ENCODE results near the gene MAPK8IP2.

The MAPK8IP2 gene

DNA sequence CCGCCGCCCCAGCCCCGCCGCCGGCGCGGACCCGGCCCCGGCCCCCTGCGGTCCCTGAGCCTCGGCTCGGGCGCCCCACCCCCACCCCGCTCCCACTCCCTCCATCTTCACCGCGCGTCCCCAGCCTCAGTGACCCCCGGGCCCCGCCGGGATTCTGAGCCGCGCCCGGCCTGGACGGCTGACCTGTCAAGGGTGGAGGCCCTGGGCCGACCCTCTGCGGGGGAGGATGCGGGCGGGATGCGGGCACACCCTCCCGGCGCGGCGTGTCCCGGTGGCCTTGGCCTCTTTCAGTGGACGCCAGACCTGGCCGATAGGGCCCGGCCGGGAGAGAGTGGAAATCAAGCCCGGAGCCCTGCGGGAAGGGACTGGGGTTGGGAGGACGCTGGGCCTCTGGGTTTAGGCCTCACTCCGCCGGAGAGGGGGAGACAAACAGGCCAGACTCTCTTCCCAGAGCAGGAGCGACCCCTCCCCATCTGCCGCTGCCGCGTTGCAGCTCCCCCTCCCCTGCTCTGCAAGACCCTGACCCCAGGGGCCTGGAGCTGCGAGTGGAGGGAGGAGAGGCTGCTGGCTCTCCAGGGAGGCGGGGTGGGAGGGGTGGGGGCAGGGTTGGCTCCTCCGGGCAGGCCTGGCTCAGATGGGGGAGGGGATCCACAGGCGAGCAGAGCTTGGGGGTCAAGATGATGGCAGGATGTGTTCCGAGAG lies 525 bp downstream of the MAPK8IP2 start:
- TF ChIP-seq FOXP2 (optimal IDR thresholded peaks at IDR 0.05; ENCODE audit: borderline replicate concordance, extremely low read depth, extremely low read length, insufficient read depth) (no peak), POLR2AphosphoS5 (IDR thresholded peaks at IDR 0.05; ENCODE audit: low read depth, low read length) (no peak), SIN3A (IDR thresholded peaks at IDR 0.05; ENCODE audit: borderline replicate concordance, insufficient read depth, low read length) (no peak)

DNA sequence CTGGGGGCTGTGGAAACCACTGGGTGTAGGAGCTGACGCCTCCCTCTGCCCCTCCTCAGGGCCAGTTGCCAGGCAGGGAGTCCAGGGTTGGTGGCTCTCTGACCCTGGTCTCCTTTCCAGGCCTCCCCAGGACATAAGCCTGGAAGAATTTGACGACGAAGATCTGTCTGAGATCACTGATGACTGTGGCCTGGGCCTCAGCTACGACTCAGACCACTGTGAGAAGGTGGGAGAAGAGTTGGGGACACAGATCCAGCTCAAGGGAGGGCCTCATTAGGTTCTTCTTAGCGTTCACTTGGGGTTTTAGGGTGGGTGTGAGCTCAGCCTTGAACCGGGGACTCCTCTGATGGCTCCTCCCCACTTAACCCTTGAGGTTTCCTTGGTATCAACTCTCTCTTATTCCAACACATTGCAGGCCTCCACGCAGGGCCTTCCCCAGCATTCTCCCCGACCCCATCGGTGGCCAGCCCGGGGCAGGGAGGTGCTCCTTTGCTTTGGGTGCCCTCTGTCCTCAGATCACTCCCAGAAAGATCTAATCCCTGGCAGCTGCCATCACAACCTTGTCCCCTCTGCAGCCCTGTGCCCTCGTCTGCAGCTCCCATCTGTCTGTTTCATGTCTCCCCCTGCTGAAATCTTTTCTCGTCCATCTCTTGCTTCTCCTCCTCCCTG lies 1.2 kb downstream of the MAPK8IP2 start:
- TF ChIP-seq TAF1 (IDR thresholded peaks at IDR 0.05; ENCODE audit: borderline replicate concordance, insufficient read depth, low read length) (no peak), SIN3A (IDR thresholded peaks at IDR 0.05; ENCODE audit: borderline replicate concordance, insufficient read depth, low read length) (no peak), FOXP2 (optimal IDR thresholded peaks at IDR 0.05; ENCODE audit: borderline replicate concordance, extremely low read depth, extremely low read length, insufficient read depth) (no peak), POLR2AphosphoS5 (IDR thresholded peaks at IDR 0.05; ENCODE audit: low read depth, low read length) (no peak)
- TF ChIP-seq, protein P1, sequence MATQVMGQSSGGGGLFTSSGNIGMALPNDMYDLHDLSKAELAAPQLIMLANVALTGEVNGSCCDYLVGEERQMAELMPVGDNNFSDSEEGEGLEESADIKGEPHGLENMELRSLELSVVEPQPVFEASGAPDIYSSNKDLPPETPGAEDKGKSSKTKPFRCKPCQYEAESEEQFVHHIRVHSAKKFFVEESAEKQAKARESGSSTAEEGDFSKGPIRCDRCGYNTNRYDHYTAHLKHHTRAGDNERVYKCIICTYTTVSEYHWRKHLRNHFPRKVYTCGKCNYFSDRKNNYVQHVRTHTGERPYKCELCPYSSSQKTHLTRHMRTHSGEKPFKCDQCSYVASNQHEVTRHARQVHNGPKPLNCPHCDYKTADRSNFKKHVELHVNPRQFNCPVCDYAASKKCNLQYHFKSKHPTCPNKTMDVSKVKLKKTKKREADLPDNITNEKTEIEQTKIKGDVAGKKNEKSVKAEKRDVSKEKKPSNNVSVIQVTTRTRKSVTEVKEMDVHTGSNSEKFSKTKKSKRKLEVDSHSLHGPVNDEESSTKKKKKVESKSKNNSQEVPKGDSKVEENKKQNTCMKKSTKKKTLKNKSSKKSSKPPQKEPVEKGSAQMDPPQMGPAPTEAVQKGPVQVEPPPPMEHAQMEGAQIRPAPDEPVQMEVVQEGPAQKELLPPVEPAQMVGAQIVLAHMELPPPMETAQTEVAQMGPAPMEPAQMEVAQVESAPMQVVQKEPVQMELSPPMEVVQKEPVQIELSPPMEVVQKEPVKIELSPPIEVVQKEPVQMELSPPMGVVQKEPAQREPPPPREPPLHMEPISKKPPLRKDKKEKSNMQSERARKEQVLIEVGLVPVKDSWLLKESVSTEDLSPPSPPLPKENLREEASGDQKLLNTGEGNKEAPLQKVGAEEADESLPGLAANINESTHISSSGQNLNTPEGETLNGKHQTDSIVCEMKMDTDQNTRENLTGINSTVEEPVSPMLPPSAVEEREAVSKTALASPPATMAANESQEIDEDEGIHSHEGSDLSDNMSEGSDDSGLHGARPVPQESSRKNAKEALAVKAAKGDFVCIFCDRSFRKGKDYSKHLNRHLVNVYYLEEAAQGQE (IDR thresholded peaks at IDR 0.05; ENCODE audit: insufficient read depth in 1 of 2, low read depth in 2 of 2, low read length in 2 of 2): no peak

DNA sequence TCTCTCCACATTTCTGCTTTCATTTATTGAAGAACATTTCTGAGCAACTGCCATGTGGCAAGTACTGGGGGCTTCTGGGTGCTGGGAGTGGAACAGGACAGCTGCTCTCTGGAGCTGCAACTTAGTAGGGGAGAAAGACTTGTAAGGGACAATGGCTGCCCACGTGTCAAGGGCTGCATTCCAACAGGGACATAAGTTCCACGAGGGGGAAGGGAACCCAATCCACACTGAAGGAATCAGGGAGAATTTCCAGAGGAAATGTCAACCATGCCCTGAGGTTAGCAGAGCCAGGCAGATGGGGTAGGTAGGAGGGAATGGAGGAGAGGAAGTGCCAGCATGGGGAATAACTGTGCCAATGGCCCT lies 1.7 kb downstream of the MAPK8IP2 start:
- TF ChIP-seq POLR2AphosphoS5 (IDR thresholded peaks at IDR 0.05; ENCODE audit: low read depth, low read length) (no peak), SIN3A (IDR thresholded peaks at IDR 0.05; ENCODE audit: borderline replicate concordance, insufficient read depth, low read length) (no peak), TAF1 (IDR thresholded peaks at IDR 0.05; ENCODE audit: borderline replicate concordance, insufficient read depth, low read length) (no peak), FOXP2 (optimal IDR thresholded peaks at IDR 0.05; ENCODE audit: borderline replicate concordance, extremely low read depth, extremely low read length, insufficient read depth) (no peak)
- TF ChIP-seq, protein P1 (IDR thresholded peaks at IDR 0.05; ENCODE audit: insufficient read depth in 1 of 2, low read depth in 2 of 2, low read length in 2 of 2): no peak

DNA sequence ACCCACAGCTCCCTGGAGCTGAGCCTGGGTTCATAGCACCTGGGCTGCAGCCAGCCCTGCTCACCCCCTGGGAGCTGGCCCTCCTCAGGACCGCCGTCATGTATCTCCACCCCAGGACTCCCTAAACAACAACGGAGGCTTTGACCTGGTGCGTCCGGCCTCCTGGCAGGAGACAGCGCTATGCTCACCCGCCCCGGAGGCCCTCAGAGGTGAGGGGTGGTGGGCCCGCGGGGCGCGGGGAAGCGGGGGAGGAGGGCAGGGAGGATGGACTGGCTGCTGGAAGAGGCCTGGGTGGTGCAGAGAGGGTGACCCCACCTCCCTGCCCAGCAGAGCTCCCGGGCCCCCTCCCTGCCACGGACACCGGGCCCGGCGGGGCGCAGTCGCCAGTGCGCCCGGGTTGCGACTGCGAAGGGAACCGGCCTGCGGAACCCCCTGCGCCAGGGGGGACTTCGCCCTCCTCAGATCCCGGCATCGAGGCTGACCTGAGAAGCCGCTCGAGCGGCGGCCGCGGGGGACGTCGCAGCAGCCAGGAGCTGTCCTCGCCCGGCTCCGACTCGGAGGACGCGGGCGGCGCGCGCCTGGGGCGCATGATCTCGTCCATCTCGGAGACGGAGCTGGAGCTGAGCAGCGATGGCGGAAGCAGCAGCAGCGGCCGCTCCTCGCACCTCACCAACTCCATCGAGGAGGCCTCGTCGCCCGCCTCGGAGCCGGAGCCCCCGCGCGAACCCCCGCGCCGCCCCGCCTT lies 3.1 kb downstream of the MAPK8IP2 start:
- TF ChIP-seq FOXP2 (optimal IDR thresholded peaks at IDR 0.05; ENCODE audit: borderline replicate concordance, extremely low read depth, extremely low read length, insufficient read depth) (no peak), TAF1 (IDR thresholded peaks at IDR 0.05; ENCODE audit: borderline replicate concordance, insufficient read depth, low read length) (no peak), SIN3A (IDR thresholded peaks at IDR 0.05; ENCODE audit: borderline replicate concordance, insufficient read depth, low read length) (no peak), POLR2AphosphoS5 (IDR thresholded peaks at IDR 0.05; ENCODE audit: low read depth, low read length) (no peak)
- TF ChIP-seq, protein P1 (IDR thresholded peaks at IDR 0.05; ENCODE audit: insufficient read depth in 1 of 2, low read depth in 2 of 2, low read length in 2 of 2): no peak

DNA sequence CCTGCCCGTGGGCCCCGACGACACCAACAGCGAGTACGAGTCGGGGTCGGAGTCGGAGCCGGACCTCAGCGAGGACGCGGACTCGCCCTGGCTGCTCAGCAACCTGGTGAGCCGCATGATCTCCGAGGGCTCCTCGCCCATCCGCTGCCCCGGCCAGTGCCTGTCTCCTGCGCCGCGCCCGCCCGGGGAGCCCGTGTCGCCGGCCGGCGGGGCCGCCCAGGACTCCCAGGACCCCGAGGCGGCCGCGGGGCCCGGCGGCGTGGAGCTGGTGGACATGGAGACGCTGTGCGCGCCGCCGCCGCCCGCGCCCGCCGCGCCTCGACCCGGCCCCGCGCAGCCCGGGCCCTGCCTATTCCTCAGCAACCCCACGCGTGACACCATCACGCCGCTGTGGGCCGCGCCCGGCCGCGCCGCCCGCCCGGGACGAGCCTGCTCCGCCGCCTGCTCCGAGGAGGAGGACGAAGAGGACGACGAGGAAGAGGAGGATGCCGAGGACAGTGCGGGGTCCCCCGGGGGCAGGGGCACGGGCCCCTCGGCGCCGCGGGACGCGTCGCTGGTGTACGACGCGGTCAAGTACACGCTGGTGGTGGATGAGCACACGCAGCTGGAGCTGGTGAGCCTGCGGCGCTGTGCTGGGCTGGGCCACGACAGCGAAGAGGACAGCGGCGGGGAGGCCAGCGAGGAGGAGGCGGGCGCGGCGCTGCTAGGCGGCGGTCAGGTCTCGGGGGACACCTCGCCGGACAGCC lies 3.8 kb downstream of the MAPK8IP2 start:
- TF ChIP-seq SIN3A (IDR thresholded peaks at IDR 0.05; ENCODE audit: borderline replicate concordance, insufficient read depth, low read length) (no peak), TAF1 (IDR thresholded peaks at IDR 0.05; ENCODE audit: borderline replicate concordance, insufficient read depth, low read length) (no peak), POLR2AphosphoS5 (IDR thresholded peaks at IDR 0.05; ENCODE audit: low read depth, low read length) (no peak), FOXP2 (optimal IDR thresholded peaks at IDR 0.05; ENCODE audit: borderline replicate concordance, extremely low read depth, extremely low read length, insufficient read depth) (no peak)
- TF ChIP-seq, protein P1 (IDR thresholded peaks at IDR 0.05; ENCODE audit: insufficient read depth in 1 of 2, low read depth in 2 of 2, low read length in 2 of 2): no peak
